MM.1S (cell line): ENCODE data around the gene MGME1.

Experiments
- DNase-seq: peaks from one replicate; pipeline ENCODE4 v3.0.0-alpha.2; 2015
- H2AFZ ChIP-seq: fragments of 300-600 bp; sonication (generic); 2 replicates; pipeline ENCODE4 v1.6.0; 2016; ENCODE audit warnings: antibody characterized with exemption, low read length
- H3F3A ChIP-seq: fragments of 300-600 bp; sonication (generic); 2 replicates; pipeline ENCODE4 v1.6.1; 2016; ENCODE audit warnings: mild to moderate bottlenecking, antibody characterized with exemption, low read length, moderate library complexity, mixed read lengths; ENCODE audit not compliant: insufficient read depth
- H3K27ac ChIP-seq: fragments of 300-600 bp; sonication (generic); 2 replicates; pipeline ENCODE4 v1.5.1; 2016; ENCODE audit warnings: mild to moderate bottlenecking, low read length
- H3K27me3 ChIP-seq: fragments of 300-600 bp; sonication (generic); replicated peaks from 2 replicates; pipeline ENCODE4 v1.6.0; 2016; ENCODE audit warnings: low read length; ENCODE audit not compliant: insufficient read depth
- H3K36me3 ChIP-seq: fragments of 300-600 bp; sonication (generic); replicated peaks from 2 replicates; pipeline ENCODE4 v1.6.1; 2016; ENCODE audit warnings: mild to moderate bottlenecking, low read length, mixed read lengths; ENCODE audit not compliant: insufficient read depth
- H3K4me1 ChIP-seq: fragments of 300-600 bp; sonication (generic); 2 replicates; pipeline ENCODE4 v1.6.1; 2016; ENCODE audit warnings: low read length, mixed read lengths
- H3K4me2 ChIP-seq: fragments of 300-600 bp; sonication (generic); 2 replicates; pipeline ENCODE4 v1.6.0; 2016; ENCODE audit warnings: low read depth, low read length
- H3K4me3 ChIP-seq: fragments of 300-600 bp; sonication (generic); 2 replicates; pipeline ENCODE4 v1.5.1; 2016; ENCODE audit warnings: low read length, mixed read lengths
- H3K79me2 ChIP-seq: fragments of 300-600 bp; sonication (generic); 2 replicates; pipeline ENCODE4 v1.6.1; 2016; ENCODE audit warnings: mixed run types, low read length, mixed read lengths
- H3K9ac ChIP-seq: fragments of 300-600 bp; sonication (generic); 2 replicates; pipeline ENCODE4 v1.6.1; 2016; ENCODE audit warnings: low read length, mixed read lengths
- H3K9me2 ChIP-seq: fragments of 300-600 bp; sonication (generic); replicated peaks from 2 replicates; pipeline ENCODE4 v1.6.1; 2016; ENCODE audit warnings: mild to moderate bottlenecking, low read length, mixed read lengths; ENCODE audit not compliant: insufficient read depth
- H3K9me3 ChIP-seq: fragments of 300-600 bp; sonication (generic); replicated peaks from 2 replicates; pipeline ENCODE4 v1.6.1; 2016; ENCODE audit warnings: mild to moderate bottlenecking, low read length, mixed read lengths; ENCODE audit not compliant: insufficient read depth
- H4K20me1 ChIP-seq: fragments of 300-600 bp; sonication (generic); 2 replicates; pipeline ENCODE4 v1.6.1; 2016; ENCODE audit warnings: mild to moderate bottlenecking, low read length, moderate library complexity, mixed read lengths; ENCODE audit not compliant: insufficient read depth
- EZH2 ChIP-seq: fragments of 300-600 bp; sonication (generic); optimal IDR thresholded peaks from 2 replicates; pipeline ENCODE3; 2017; ENCODE audit warnings: low read depth, mild to moderate bottlenecking, antibody characterized with exemption, low read length, mixed read lengths
- EZH2phosphoT487 ChIP-seq: fragments of 300-600 bp; sonication (generic); IDR thresholded peaks from 2 replicates; pipeline ENCODE4 v1.6.1; 2018; ENCODE audit warnings: antibody characterized with exemption, low read length
- TF ChIP-seq, protein P1 (sequence below): fragments of 300-600 bp; sonication (generic); IDR thresholded peaks from 2 replicates; pipeline ENCODE4 v1.5.1; 2016; ENCODE audit warnings: antibody characterized with exemption, low read length, mixed read lengths

The MGME1 gene

DNA sequence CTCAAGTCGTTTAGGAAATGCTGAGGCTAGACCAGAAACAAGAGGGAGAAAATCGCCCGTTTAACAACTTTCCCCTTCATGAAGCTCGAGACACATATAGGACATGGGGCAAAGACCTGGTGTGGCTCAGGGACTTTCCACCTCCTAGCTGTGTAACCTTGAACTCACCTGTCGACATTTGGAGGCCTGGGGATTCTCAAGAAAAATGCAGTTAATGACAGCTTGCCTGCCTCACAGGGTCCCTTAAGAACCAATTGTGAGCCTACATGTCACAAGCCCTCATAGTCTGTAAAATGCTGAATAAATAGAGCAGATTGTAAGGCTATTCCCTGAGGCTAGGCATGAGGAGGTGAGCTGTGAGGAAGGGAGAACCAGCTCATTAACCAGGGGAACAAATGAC is 35.1 kb downstream of the MGME1 start:
- no peaks in the 10 kb centered on the region for H3K79me2 ChIP-seq
- no peak overlapping the region for H2AFZ ChIP-seq
- peak overlapping the region; percentile 13; the same call in 1 of the 2 replicates for H3K27ac ChIP-seq

DNA sequence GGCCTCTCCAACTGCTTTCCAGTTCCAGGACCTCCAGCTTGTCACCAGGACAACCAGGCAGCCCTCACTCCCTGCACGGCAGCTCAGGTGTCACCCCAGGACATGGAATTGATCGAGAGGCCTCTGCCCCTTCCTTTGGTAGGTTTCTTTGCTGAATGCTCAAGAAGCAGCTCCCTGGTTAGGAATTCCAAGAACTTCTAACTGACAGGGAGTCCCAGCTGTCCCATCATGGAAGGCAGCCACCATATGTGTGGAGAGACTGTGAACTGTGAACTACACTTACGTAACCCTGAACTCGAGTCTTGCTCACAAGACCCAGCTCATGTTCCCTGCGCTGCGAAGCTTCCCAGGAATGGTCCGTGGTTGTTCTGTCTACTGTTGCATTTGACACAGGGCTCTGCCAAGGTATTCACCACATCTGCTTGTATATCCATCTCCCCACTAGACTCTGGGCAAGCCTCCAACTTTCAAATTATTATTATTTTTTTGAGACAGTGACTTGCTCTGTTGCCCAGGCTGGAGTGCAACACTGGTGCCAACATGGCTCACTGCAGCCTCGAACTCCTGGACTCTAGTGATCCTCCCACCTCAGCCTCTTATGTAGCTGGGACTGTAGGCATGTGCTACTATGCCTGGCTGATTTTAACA is 35.7 kb downstream of the MGME1 start:
- no peak for TF ChIP-seq EZH2
- no peak for TF ChIP-seq EZH2phosphoT487
- TF ChIP-seq, protein P1, sequence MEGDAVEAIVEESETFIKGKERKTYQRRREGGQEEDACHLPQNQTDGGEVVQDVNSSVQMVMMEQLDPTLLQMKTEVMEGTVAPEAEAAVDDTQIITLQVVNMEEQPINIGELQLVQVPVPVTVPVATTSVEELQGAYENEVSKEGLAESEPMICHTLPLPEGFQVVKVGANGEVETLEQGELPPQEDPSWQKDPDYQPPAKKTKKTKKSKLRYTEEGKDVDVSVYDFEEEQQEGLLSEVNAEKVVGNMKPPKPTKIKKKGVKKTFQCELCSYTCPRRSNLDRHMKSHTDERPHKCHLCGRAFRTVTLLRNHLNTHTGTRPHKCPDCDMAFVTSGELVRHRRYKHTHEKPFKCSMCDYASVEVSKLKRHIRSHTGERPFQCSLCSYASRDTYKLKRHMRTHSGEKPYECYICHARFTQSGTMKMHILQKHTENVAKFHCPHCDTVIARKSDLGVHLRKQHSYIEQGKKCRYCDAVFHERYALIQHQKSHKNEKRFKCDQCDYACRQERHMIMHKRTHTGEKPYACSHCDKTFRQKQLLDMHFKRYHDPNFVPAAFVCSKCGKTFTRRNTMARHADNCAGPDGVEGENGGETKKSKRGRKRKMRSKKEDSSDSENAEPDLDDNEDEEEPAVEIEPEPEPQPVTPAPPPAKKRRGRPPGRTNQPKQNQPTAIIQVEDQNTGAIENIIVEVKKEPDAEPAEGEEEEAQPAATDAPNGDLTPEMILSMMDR = no peak
- Histone ChIP-seq H3K27me3 (no peaks in the 10 kb centered on the region), H3K36me3 (no peaks in the 10 kb centered on the region), H3K9ac (no peak overlapping the region), H3K4me1 (peaks cover 15% of the 10 kb centered on the region), H2AFZ (no peak overlapping the region), H3K9me2 (no peaks in the 10 kb centered on the region), H3F3A (0 out of 2 replicates have a peak, but pooled peaks cover 5% of the 10 kb centered on the region), H3K27ac (no peak overlapping the region), H3K4me3 (no peak overlapping the region), H3K4me2 (no peak overlapping the region; the same call in 1 of the 2 replicates), H4K20me1 (no peaks in the 10 kb centered on the region), H3K79me2 (no peaks in the 10 kb centered on the region), H3K9me3 (no peaks in the 10 kb centered on the region)
- DNase-seq = no peak

More for the DNA sequence above, 35.1 kb downstream of the MGME1 start:
- no peaks in the 10 kb centered on the region for H3K27me3 ChIP-seq
- no peak for TF ChIP-seq EZH2phosphoT487
- TF ChIP-seq, protein P1 = no peak
- TF ChIP-seq EZH2 = no peak
- H3K36me3 ChIP-seq = no peaks in the 10 kb centered on the region
- H4K20me1 ChIP-seq = no peaks in the 10 kb centered on the region
- H3K4me1 ChIP-seq = peaks cover 15% of the 10 kb centered on the region
- no peak overlapping the region for H3K9ac ChIP-seq
- no peak overlapping the region for H3K4me3 ChIP-seq
- H3K9me2 ChIP-seq = no peaks in the 10 kb centered on the region
- H3K4me2 ChIP-seq = peak overlapping the region; percentile 32; the same call in 1 of the 2 replicates
- 0 out of 2 replicates have a peak, but pooled peaks cover 5% of the 10 kb centered on the region for H3F3A ChIP-seq
- H3K9me3 ChIP-seq = no peaks in the 10 kb centered on the region
- peak; percentile 81 for DNase-seq

DNA sequence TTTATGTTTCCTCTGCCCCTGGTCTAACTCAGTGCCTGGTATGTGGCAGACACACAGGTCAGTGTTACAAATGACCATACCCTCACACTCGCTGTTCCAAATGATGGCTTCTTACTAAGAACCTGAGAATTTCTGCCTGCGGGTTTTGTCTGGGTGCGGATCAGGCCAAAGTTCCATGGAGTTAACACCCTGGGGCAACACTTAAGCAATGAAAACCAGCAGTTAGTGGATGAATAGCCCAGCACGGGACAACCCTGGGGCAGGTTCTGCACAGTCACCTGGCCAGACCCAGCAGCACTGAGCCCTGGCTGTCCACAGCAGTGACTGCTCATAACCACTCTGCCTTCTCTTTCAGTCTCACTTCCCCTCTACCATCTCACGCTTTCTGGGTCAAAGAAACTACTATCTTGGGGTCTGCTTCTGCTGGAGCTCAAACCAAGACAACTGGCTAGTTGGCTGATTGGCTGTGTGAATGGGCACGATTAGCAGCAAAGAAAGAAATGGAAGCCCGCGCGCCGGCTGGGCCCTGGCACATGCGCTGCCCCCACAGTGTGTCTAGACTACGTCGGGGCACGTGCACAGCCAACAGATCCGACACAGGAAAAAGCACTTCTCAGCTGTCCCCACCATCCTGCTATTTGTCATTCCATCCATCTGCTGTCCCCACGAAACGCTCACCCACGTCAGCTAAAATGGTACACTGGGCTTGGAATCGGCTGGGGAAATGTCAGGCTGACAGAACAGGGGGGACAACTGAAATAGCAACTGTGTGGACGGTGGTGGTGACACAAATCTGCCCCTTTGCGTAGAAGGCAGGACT is 36.6 kb downstream of the MGME1 start:
- Histone ChIP-seq H3K79me2 (no peaks in the 10 kb centered on the region), H3K9me2 (no peaks in the 10 kb centered on the region), H3K4me2 (no peak overlapping the region), H3K9ac (no peak overlapping the region), H3K27me3 (no peaks in the 10 kb centered on the region), H2AFZ (no peak overlapping the region), H3K9me3 (no peaks in the 10 kb centered on the region), H4K20me1 (no peaks in the 10 kb centered on the region), H3K4me1 (peaks cover 15% of the 10 kb centered on the region), H3K36me3 (no peaks in the 10 kb centered on the region), H3F3A (0 out of 2 replicates have a peak, but pooled peaks cover 5% of the 10 kb centered on the region), H3K27ac (no peak overlapping the region), H3K4me3 (no peak overlapping the region)
- TF ChIP-seq EZH2 (no peak), EZH2phosphoT487 (no peak)
- TF ChIP-seq, protein P1 = no peak
- DNase-seq = no peak
